ENCODE data around the gene XCL1.

DNA sequence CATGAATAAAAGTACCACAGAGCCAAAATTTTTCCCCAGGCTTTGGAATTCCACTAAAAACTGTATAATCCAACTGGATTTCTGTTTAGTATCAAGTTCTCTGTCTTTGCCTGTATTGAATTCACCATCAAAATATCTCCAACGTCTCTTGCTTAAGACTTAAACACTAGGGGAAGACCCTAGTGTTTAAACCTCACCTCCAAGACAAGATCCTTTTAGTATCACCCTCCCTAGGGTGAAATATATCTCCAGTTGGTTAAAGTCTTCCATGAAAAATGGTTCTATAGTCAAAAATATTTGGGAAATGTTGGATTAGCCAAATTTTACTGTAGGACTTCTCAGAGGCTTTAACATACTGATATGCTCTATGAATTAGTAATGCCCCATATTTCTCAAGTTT is 8.1 kb upstream of the XCL1 start:
- TF ChIP-seq REST (IDR thresholded peaks at IDR 0.05; ENCODE audit: insufficient read depth in 1 of 2, low read depth in 2 of 2, low read length in 2 of 2) (no peak), POLR2AphosphoS5 (IDR thresholded peaks at IDR 0.05; ENCODE audit: low read depth, low read length) (no peak)
